ENCODE measurements around the gene KCNV2.
"Not testable (repeated sequence)": the region's sequence is repeated elsewhere in the genome, so short reads cannot be mapped to it uniquely, and the experiment has no call there.

Gene KCNV2
- 0 reads per million in 2 donors for total RNA-seq

DNA sequence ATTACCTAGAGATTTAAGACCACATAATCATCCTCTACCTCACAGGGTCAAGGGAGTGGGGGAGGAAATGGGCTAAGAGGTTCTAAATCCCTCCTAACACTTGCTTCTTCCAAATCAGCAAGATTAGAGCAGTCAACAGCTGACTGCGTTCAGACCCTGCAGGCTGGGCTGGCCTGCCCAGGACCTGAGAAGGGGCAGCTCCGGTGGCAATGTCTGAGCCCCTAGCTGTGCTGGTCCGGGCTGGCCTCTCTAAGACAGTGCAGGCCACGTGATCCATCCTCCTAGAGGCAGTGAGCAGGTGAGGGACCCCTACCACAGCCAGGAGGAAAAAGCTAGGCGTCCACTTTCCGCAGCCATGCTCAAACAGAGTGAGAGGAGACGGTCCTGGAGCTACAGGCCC, at the start of gene KCNV2:
Gene KCNV2 (plus strand): TSS at position 126 of the 400 bp plus-strand sequence. CDS start 230 bp downstream, at position 356.
- no peak for DNase-seq

- no peak for DNase-seq
These were observed 44.1 kb upstream of the KCNV2 start for GRCh38 chr9:2673161-2673560.

DNA sequence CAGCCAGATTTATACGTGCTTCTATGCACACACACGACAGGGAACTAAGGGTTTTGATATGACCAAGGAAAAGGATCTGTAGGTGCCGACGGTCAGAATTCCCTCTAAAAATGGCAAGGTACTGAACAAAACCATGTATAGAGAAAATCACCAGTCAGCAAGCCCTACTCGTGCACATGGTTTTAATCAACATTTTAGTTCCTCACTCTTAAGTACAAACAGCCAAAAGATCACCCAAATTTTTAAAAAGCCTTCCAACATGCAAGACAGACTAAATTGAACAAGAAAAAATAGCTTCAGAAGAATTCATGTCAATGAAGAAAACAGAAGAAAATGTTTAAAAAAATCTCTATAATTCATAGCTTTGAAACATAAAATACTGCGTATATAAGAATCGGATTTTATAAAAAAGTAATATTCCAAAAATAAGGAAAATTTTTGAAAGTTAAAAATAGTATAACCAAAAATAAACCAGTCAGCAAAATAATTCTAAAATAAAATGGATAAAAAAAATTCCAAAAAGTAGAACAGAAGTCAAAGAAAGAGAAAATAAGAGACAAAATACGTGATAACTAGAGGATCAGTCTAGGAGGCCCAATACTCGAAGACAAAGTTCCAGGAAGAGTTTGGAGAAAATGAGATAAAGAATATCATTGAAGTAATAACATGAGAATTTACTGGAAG, 43.0 kb upstream of the KCNV2 start:
- DNase-seq = no peak

- no peak for DNase-seq
These were observed 41.5 kb upstream of the KCNV2 start for GRCh38 chr9:2675834-2676233.

DNA sequence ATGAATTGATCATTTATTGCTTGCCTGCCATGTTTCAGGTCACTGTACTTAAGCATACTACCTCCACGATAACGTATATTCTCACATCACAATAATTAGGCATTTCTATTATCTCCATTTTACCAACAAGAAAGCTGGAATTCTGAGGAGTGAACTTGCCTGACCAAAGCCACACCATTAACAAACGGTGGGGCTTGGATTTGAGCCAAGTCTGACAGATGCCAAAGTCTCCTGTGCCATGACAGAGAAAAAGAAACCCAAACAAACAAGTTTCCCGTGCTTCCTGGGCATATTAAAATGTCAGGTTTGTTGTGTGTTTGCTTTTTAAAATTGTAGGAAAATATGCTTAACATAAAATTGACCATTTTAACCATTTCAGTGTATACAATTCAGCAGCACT, 40.8 kb upstream of the KCNV2 start:
- no peak for DNase-seq

DNA sequence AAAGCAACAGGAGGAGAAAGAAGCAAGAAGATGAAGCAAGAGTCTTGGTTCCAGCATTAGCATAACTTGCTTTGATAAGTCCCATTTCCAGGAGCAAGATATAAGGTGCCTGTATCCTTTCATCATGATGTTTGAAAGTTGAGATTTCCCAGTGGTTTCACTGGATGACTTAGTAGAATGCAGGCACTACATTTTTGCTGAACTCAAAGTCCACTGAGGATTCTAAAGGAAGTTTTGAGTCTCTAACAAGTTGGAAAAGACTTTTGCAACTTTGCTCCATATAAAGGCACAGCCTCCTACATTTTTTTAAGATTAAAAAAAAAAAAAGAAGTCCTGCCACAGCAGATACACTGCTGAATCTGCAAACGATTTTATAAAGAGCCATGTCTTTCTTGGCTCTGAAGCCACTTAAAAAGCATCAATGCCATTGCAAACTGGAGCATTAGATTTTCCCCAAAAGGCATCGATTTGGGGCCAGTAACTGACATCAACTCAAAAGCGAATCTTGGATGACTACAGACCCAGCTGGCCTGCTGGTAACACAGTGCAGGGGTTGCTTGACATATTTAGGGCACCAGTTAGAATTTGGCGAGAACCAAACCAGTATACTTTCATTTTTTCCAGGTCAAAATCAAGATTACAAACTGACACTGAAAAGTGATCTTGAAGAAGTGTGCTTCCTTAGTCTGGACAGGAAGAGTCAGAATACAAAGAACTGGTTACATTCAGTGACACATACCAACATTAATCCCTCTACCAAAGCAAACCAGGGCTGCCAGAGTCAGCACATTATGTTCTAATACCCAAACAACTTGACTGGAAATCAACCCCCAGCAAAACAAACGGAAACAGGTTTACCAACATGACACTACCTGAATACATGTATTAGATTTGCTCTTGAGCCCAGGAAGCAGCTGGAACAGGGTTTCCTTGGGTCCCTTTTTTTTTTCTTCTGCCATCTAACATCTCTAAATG, 39.1 kb upstream of the KCNV2 start:
- no peak for DNase-seq

DNA sequence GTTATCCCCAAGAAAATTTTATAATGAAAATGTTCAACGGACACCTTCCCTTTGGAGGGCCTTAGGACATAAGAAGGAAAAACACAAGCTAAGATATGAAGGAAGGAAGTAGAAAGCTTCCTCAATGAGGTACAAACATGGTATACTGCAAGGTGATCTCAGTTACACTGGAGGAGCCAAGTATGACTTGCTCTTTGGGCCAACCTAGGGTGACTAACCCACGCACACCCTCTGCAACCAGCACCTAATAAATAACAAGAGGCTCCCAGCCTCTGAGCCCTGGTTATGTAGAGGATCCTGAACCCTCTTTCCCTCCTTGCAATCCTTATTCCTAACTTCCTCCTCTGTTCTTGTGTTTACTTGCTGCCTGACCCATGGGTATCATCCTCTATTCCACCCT, 38.3 kb upstream of the KCNV2 start:
- no peak for DNase-seq

DNA sequence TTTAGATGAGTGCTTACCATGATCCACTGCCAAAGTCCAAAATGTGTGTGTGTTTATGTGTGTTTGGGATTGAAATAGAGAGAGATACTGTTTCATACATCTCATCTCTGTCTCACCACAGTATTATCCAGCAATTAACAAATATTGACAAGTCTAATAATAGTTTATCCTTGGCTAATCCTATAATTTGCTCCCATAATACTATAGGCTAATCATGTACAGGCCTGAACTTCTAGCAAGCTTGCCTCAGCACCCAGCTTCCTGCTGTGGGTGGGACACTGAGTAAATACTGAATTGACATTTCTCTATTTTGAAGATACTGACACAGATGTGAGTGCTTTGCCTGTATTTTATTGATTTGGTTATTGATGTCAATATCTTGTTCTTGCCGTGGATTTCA, 35.3 kb upstream of the KCNV2 start:
- DNase-seq = no peak

DNA sequence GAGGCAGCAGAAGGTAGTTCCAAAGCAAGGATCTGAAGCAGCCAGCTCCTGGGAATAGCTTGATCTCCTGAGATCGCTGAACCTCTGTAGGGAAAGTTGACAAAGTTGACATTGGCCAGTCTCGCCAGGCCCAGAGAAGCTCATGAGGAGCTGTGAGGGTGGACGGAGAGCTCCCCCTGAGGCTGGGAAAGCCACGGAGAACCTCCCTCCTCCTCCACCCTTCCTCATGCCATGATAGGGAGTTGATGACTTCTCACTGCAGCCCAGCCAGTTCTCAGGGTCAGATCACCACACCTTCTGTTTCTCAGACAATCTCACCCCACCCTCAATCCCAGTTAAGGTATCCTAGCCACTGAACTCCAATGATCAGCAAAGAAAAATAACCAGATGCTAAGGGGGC, 30.4 kb upstream of the KCNV2 start:
- DNase-seq = no peak

GRCh38 chr9:2688636-2689035, 28.7 kb upstream of the KCNV2 start:
- no peak for DNase-seq

GRCh38 chr9:2691212-2691611, 26.1 kb upstream of the KCNV2 start:
- no peak for DNase-seq

GRCh38 chr9:2691626-2692025, 25.7 kb upstream of the KCNV2 start:
- no peak for DNase-seq

DNA sequence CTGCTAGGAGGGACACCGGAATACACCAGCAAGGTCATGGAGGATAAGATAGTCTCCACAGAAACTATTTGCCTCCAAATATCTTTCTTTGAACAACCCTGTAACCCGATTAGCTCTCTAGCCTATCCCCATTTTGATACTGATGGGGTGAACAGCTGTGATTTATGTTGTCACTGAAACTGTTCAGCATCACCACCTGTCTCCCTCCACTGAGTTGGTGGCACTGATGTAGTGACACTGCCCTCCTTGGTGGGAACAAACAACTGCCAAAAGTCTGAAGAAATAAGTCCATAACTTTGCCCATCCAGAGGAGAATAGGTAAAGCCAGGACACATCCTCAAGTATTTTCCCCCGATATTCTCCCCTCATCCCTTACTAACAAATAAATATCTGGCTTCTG, 24.3 kb upstream of the KCNV2 start:
- no peak for DNase-seq

DNA sequence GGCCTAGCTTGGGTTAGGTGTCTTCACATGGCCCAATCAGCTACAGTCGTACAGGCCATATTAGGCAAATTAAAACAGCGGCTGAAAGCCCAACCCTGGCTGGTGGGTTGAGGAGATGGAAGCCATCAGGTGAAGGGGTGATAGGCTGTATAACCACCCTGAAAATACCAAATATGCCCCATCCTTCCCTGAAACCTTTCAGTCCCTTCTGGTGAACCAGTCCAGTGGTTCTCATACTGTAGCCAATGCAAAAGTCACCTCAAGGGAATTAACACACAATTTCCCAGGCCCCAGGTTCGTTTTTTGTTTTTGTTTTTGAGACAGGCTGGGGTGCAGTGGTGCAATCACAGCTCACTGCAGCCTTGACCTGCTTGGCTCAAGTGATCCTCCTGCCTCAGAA, 19.8 kb upstream of the KCNV2 start:
- DNase-seq = no peak

DNA sequence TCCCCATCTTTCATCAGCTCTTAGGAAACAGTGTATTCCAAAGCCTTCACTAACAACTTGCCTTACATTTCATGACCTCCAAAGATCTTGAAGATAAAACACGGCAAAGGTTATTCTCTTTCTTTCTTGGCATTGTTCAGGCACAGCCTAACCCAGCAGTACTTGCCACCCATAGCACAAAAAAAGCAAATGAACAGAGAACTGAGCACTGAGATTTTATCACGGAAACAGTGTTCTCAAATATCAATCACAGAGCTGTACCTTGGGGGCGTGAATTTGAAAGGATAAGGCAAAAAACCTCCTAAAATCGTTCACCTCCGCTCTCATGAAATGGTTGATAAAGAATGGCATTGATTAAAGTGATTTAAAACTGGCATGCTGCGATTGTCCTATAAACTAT, 16.9 kb upstream of the KCNV2 start:
- no peak for DNase-seq

- no peak for DNase-seq
These were observed 16.3 kb upstream of the KCNV2 start for GRCh38 chr9:2700909-2701550.

- DNase-seq = no peak
These were observed 12.8 kb upstream of the KCNV2 start for GRCh38 chr9:2704504-2704903.

- DNase-seq = not testable (repeated sequence)
These were observed 10.1 kb upstream of the KCNV2 start for GRCh38 chr9:2707256-2707655.

GRCh38 chr9:2709645-2710101, 7.6 kb upstream of the KCNV2 start:
- DNase-seq = no peak

DNA sequence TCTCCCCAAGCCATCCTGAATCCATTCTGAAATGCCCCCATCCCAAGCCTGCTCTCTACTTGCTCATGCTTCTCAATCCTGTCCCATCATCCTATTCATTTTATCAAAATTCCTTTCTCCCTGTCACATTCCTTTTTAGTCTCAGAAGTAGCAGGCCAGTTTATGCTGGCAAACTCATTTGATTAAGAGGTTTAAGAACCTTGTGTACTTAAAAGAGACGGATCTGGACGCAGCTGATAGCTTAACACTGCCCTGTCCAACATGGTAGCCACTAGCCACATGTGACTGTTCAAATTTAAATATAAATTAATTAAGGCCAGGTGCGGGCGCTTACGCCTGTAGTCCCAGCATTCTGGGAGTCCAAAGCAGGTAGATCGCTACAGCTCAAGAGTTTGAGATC, 5.6 kb upstream of the KCNV2 start:
- DNase-seq = no peak

- DNase-seq = no peak
These were observed 839 bp downstream of the KCNV2 start for GRCh38 chr9:2718001-2718697.

DNA sequence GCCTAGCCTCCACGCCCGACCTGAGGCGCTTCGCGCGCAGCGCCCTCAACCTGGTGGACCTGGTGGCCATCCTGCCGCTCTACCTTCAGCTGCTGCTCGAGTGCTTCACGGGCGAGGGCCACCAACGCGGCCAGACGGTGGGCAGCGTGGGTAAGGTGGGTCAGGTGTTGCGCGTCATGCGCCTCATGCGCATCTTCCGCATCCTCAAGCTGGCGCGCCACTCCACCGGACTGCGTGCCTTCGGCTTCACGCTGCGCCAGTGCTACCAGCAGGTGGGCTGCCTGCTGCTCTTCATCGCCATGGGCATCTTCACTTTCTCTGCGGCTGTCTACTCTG, 1.4 kb downstream of the KCNV2 start:
- no peak for DNase-seq

DNA sequence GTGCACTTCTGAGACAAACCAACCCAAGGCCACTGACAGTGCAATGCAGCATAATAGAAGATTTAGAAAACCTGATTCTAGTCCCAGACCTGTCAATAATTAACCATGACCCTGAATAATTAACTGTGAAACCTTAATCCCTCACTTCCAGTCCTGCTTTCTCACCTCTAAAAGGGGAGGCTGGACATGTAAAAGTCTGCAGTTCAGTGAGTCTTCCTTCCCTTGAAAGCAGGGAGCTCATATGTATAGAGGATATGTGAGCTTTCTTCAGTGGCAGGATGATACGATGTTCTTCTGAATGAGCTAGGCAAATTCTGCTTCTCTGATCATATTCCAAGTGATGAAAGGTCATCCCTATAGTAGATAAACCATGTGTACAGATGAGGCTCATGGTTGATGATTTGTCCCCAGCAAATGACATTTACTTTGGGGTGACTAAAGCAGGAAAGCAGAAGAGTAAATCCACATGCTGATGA, 2.9 kb downstream of the KCNV2 start:
- no peak for DNase-seq

All from T-helper 9 cell (primary cell).